ENCODE results near the gene ACSBG1. TPM values are rescaled to one million over a fixed set of nuclear protein-coding genes. Genes with fewer than 3 reads are reported as not detected.

ACSBG1 gene
- total RNA-seq, 2 donors from 2014 or later, result not detected

DNA sequence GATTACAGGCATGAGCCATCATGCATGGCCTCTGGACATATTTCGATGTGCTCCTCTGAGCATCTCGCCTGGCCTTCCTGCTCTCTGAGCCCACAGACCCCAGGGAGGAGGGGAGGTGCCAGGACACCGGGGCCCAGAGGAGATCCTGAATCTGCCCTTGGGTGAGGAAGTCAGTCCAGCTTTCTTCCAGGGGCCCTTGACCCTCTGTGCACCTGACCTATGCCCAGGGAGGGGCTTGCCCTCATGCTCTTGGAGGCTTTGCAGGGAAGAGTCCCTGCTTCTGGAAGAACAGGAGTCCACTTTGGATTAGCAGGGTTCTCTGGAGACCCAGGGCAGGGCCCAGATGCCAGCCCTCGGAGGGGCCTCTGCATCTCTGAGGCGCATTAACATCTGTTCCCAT, 1.4 kb downstream of the ACSBG1 start:
- DNase-seq (ENCODE audit: low spot score), result no peak
- no peak for TF ChIP-seq CTCF (IDR thresholded peaks at IDR 0.05)

DNA sequence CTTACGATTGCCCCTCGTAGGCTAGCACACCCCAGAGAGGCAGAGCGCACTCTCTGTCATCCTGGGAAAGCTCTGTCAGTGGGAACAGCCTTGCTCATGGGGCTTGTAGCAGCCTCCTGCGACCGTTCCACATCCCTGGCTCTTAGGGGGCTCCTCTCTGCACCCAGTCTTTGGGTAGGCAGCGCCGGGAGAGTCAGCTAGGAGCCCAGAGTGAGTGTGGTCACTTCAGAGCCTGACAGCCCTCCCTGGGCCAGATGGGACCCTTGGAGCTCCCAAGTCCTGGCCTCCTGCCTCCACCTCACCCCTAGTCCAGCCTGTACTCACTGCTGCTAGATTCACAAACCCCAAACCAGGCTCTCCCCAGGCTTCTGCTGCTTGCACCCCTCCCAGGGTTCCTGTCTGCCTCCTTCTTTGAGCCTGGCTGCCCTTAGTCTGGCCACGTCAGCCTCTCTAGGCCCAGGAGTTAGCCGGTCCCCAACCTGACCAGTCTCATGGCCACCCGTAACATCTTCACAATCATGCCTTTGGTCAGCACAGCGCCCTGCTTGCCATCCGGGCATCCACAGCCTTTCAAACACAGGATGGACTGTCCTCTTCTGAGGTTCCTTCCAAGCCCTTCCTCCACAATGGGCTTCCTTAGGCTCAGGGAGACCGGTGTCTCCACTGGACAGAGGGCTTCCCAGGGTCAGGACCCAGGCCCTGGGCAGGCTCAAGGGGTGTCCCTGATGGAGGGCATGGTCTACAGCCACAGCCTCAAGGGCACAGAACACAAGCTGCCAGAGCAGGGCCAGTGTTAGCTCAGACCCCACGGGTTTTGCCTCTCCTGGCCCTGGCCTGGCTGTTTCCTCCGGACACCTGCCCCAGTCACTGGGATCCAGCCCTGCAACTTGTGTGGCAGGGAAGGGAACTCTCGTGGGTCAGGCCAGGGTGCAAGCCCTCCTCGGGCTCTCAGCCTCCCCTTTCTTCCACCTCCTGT, 4.6 kb downstream of the ACSBG1 start:
- H3K27ac ChIP-seq, result no peak overlapping the region
- no peaks in the 10 kb centered on the region for H3K36me3 ChIP-seq
- TF ChIP-seq CTCF (IDR thresholded peaks at IDR 0.05), result no peak
- no peaks in the 10 kb centered on the region for H3K4me1 ChIP-seq (ENCODE audit: control insufficient read depth in 1 of 2, low read depth in 2 of 2)
- no peak for ATAC-seq (ENCODE audit: insufficient number of reproducible peaks, low FRiP score, low read depth)
- H3K27me3 ChIP-seq (replicated peaks; ENCODE audit: insufficient read depth), result no peaks in the 10 kb centered on the region
- H3K9me3 ChIP-seq, result no peaks in the 10 kb centered on the region
- H3K4me3 ChIP-seq, result no peak overlapping the region
- DNase-seq (ENCODE audit: low spot score), result no peak

More for the DNA sequence above, 1.4 kb downstream of the ACSBG1 start:
- Histone ChIP-seq H3K4me1 (ENCODE audit: control insufficient read depth in 1 of 2, low read depth in 2 of 2) (no peaks in the 10 kb centered on the region), H3K27ac (no peak overlapping the region), H3K9me3 (no peaks in the 10 kb centered on the region), H3K27me3 (replicated peaks; ENCODE audit: insufficient read depth) (no peaks in the 10 kb centered on the region), H3K36me3 (no peaks in the 10 kb centered on the region), H3K4me3 (no peak overlapping the region)
- no peak for ATAC-seq (ENCODE audit: insufficient number of reproducible peaks, low FRiP score, low read depth)

- Histone ChIP-seq H3K27ac (no peak overlapping the region), H3K4me3 (no peak overlapping the region), H3K4me1 (ENCODE audit: control insufficient read depth in 1 of 2, low read depth in 2 of 2) (no peaks in the 10 kb centered on the region), H3K9me3 (no peaks in the 10 kb centered on the region), H3K36me3 (no peaks in the 10 kb centered on the region), H3K27me3 (replicated peaks; ENCODE audit: insufficient read depth) (no peaks in the 10 kb centered on the region)
- no peak for ATAC-seq (ENCODE audit: insufficient number of reproducible peaks, low FRiP score, low read depth)
- TF ChIP-seq CTCF (IDR thresholded peaks at IDR 0.05), result no peak
- DNase-seq (ENCODE audit: low spot score), result no peak
Observed at GRCh38 chr15:78228356-78228996, 5.9 kb downstream of the ACSBG1 start.

DNA sequence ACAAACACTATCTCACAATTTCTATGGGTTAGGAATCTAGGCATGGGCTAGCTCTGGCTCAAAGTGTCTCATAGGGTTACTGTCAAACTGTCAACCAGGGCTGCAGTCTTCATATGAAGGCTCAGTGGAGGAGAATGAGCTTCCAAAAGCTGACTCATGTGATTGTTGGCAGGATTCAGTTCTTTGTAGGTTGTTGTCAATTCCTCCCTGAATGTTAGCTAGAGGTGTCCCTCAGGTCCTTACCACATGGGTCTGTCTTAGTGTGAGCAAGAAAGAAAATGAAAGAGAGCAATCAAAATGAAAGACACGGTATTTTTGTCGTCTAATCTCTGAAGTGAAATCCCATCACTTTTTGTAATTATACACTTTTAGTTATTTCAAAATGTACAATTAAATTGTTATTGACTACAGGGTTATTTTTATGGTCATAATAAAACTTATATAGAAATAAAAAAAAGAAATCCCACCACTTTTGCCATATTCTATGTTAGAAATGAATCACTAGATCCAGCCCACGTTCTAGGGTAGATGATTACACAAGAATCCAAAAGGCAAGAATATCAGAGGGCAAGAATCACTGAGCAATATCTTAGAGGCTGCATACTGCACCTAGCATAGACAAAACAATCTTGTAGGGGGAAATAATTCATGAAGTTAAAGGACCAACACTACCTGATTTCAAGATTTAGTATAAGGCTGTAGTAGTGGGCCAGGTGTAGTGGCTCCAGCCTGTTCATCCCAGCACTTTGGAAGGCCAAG, 8.4 kb downstream of the ACSBG1 start:
- Histone ChIP-seq H3K9me3 (no peaks in the 10 kb centered on the region), H3K36me3 (no peaks in the 10 kb centered on the region), H3K27me3 (replicated peaks; ENCODE audit: insufficient read depth) (no peaks in the 10 kb centered on the region), H3K27ac (no peak overlapping the region), H3K4me3 (no peak overlapping the region), H3K4me1 (ENCODE audit: control insufficient read depth in 1 of 2, low read depth in 2 of 2) (no peaks in the 10 kb centered on the region)
- TF ChIP-seq CTCF (IDR thresholded peaks at IDR 0.05), result no peak
- no peak for ATAC-seq (ENCODE audit: insufficient number of reproducible peaks, low FRiP score, low read depth)
- no peak for DNase-seq (ENCODE audit: low spot score)

DNA sequence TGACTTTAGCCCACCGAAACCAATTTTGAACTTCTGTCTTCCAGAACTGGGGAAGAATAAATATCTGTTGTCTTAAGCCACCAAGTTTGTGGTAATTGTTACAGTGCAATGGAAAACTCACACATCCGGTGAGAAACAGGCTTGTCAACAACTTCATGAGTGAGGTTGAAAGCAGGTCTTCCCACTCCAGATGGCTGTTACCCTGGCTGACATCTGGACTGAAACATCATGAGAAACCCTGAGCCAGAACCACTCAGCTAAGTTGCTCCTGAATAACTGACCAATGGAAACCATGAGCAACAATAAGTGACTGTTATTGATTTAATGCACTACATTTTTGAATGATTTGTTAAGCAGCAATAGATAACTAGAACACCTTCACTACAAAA, 10.3 kb downstream of the ACSBG1 start:
- H3K9me3 ChIP-seq, result no peaks in the 10 kb centered on the region
- H3K27me3 ChIP-seq (replicated peaks; ENCODE audit: insufficient read depth), result no peaks in the 10 kb centered on the region
- H3K27ac ChIP-seq, result no peak overlapping the region
- no peak overlapping the region for H3K4me3 ChIP-seq
- ATAC-seq (ENCODE audit: insufficient number of reproducible peaks, low FRiP score, low read depth) (no peak), DNase-seq (ENCODE audit: low spot score) (no peak)
- no peaks in the 10 kb centered on the region for H3K4me1 ChIP-seq (ENCODE audit: control insufficient read depth in 1 of 2, low read depth in 2 of 2)
- TF ChIP-seq CTCF (IDR thresholded peaks at IDR 0.05), result no peak
- no peaks in the 10 kb centered on the region for H3K36me3 ChIP-seq

Measured in thoracic aorta (tissue), 2 donors.